K562 (cell line): ENCODE measurements around the gene CD14. TPM values are rescaled to one million over a fixed set of nuclear protein-coding genes. Genes with fewer than 3 reads are reported as not detected.
A peak's percentile ranks its signal among the peaks of the same experiment; 100 is the strongest.

Experiments
- ASH1L ChIP-seq: fragments of 450-650 bp; IDR thresholded peaks from 2 replicates; pipeline ENCODE4 v1.6.1; 2018; ENCODE audit warnings: borderline replicate concordance, mild to moderate bottlenecking, low read depth; ENCODE audit not compliant: partially characterized antibody
- CREM ChIP-seq: IDR thresholded peaks from 2 replicates; pipeline ENCODE4 v1.6.1; 2014; ENCODE audit warnings: antibody characterized with exemption, low read depth
- CTBP1 ChIP-seq: fragments of 450-650 bp; IDR thresholded peaks from 2 replicates; pipeline ENCODE4 v1.6.1; 2016; ENCODE audit warnings: borderline replicate concordance
- DIDO1 ChIP-seq: fragments of 450-650 bp; IDR thresholded peaks from 2 replicates; pipeline ENCODE4 v1.6.1; 2016; ENCODE audit warnings: low read depth, missing biosample characterization, missing genetic modification characterization
- HDAC8 ChIP-seq: fragments of 450-650 bp; IDR thresholded peaks from 2 replicates; pipeline ENCODE4 v1.6.1; 2016; ENCODE audit warnings: mild to moderate bottlenecking, missing genetic modification characterization, moderate library complexity, missing compliant biosample characterization
- IRF2 ChIP-seq: sonication (generic); formaldehyde crosslinking; IDR thresholded peaks from 2 replicates; pipeline ENCODE4 v1.8.1; 2022; ENCODE audit warnings: mild to moderate bottlenecking, missing genetic modification reagents
- RBM15 ChIP-seq: fragments of 200-400 bp; formaldehyde crosslinking; IDR thresholded peaks from 2 replicates; pipeline ENCODE4 v1.6.1; 2018; ENCODE audit warnings: mild to moderate bottlenecking, low read length, moderate library complexity; ENCODE audit not compliant: insufficient read depth
- SAP30 ChIP-seq: fragments of 200-600 bp; sonication (generic); IDR thresholded peaks from 2 replicates; pipeline ENCODE4 v1.6.1; 2012; ENCODE audit warnings: borderline replicate concordance, low read depth, mild to moderate bottlenecking, moderate library complexity, low read length, control low read depth, inconsistent platforms; ENCODE audit not compliant: insufficient read depth, poor library complexity, severe bottlenecking
- SNIP1 ChIP-seq: fragments of 450-650 bp; IDR thresholded peaks from 2 replicates; pipeline ENCODE4 v1.7.1; 2017; ENCODE audit warnings: low read depth, mild to moderate bottlenecking
- STAT5B ChIP-seq: fragments of 250-450 bp; sonication (Bioruptor Pico); IDR thresholded peaks from 2 replicates; pipeline ENCODE4 v1.8.0; 2021; ENCODE audit warnings: mild to moderate bottlenecking, inconsistent platforms
- TAF1 ChIP-seq: IDR thresholded peaks from 2 replicates; pipeline ENCODE4 v1.6.1; 2011; ENCODE audit warnings: mild to moderate bottlenecking, low read length, moderate library complexity; ENCODE audit not compliant: insufficient read depth, control insufficient read depth, severe bottlenecking; ENCODE audit errors: extremely low read depth
- THAP12 ChIP-seq: fragments of 250-450 bp; sonication (Bioruptor Pico); IDR thresholded peaks from 2 replicates; pipeline ENCODE4 v1.9.0; 2021; ENCODE audit warnings: mild to moderate bottlenecking, inconsistent platforms
- ZBTB43 ChIP-seq: sonication (generic); formaldehyde crosslinking; IDR thresholded peaks from 2 replicates; pipeline ENCODE4 v1.8.0; 2023; ENCODE audit warnings: mild to moderate bottlenecking, missing genetic modification reagents
- ZKSCAN1 ChIP-seq: fragments of 150-350 bp; IDR thresholded peaks from 2 replicates; pipeline ENCODE4 v1.6.1; 2016; ENCODE audit warnings: low read depth, low read length
- ZNF232 ChIP-seq: sonication (generic); formaldehyde crosslinking; IDR thresholded peaks from 2 replicates; pipeline ENCODE4 v1.8.0; 2022; ENCODE audit warnings: mild to moderate bottlenecking, missing genetic modification reagents
- ZNF449 ChIP-seq: fragments of 250-450 bp; sonication (Bioruptor Pico); IDR thresholded peaks from 2 replicates; pipeline ENCODE4 v1.8.0; 2022; ENCODE audit warnings: moderate library complexity, mild to moderate bottlenecking, inconsistent platforms
- ZNF561 ChIP-seq: fragments of 450-650 bp; formaldehyde crosslinking; conservative IDR thresholded peaks from 2 replicates; pipeline ENCODE4 v1.4.0; 2020; ENCODE audit warnings: mild to moderate bottlenecking, moderate library complexity
- ZNF76 ChIP-seq: fragments of 250-450 bp; sonication (Bioruptor Pico); IDR thresholded peaks from 2 replicates; pipeline ENCODE4 v1.4.0; 2020; ENCODE audit warnings: mild to moderate bottlenecking, moderate library complexity, borderline replicate concordance
- polyA plus RNA-seq, 8 experiments: library from polyadenylated mRNA; depleted of rRNA in 4 of 8; stranded (reverse) in 5 of 8; unstranded in 3 of 8; fragments of >200 nt; fragmentation: Nextera tagmentation in 2 of 8; fragmentation: Illumina TruSeq in 1 of 8; extraction: Ambion mirVana in 2 of 8; extraction: Trizol in 1 of 8; gene quantifications; 2 replicates each; pipeline versions ENCODE4 v1.2.1 to v1.2.3, GENCODE V29; 2011 to 2014; ENCODE audit warnings: inconsistent platforms in 1 of 8, missing spikeins in 1 of 8
- total RNA-seq, 7 experiments: library from RNA; depleted of rRNA in 6 of 7; stranded (reverse); fragments of >200 nt in 6 of 7; fragmentation: Illumina TruSeq in 2 of 7; extraction: Trizol in 2 of 7; gene quantifications; 2 replicates each; pipeline versions ENCODE4 v1.2.1 to v1.2.3, GENCODE V29; 2011 to 2021; ENCODE audit warnings: low replicate concordance in 1 of 7
- TF ChIP-seq, protein P1 (sequence below): fragments of 250-450 bp; sonication (Bioruptor Pico); IDR thresholded peaks from 2 replicates; pipeline ENCODE4 v1.4.0; 2020

The CD14 gene
- total and polyA plus RNA-seq, 9 of the 15 experiments (the other 6 are each of a cell fraction or from before 2014, with no cell fraction given), result 0.07 to 0.47 (median 0.14) TPM; not detected in 2

GRCh38 chr5:140664359-140665119, 31.6 kb upstream of the CD14 start, which contains the start of gene WDR55 (continued):
- TF ChIP-seq THAP12 (CRISPR knock-in tag) (peak; percentile 61), RBM15 (no peak), SNIP1 (no peak), ZKSCAN1 (0 out of 2 replicates have a peak, but pooled peaks have one; percentile 40), ZBTB43 (CRISPR knock-in tag) (no peak), STAT5B (CRISPR knock-in tag) (no peak), ZNF561 (CRISPR knock-in tag) (no peak), SAP30 (peak; percentile 85), CREM (peak; percentile 85), TAF1 (peak; percentile 83), IRF2 (CRISPR knock-in tag) (no peak), DIDO1 (tag) (0 out of 2 replicates have a peak, but pooled peaks have one; percentile 12), ASH1L (no peak), HDAC8 (tag) (no peak), ZNF232 (CRISPR knock-in tag) (no peak), CTBP1 (peak; percentile 88; the same call in 1 of the 2 replicates), ZNF76 (CRISPR knock-in tag) (no peak), ZNF449 (CRISPR knock-in tag) (no peak)
- TF ChIP-seq, protein P1, sequence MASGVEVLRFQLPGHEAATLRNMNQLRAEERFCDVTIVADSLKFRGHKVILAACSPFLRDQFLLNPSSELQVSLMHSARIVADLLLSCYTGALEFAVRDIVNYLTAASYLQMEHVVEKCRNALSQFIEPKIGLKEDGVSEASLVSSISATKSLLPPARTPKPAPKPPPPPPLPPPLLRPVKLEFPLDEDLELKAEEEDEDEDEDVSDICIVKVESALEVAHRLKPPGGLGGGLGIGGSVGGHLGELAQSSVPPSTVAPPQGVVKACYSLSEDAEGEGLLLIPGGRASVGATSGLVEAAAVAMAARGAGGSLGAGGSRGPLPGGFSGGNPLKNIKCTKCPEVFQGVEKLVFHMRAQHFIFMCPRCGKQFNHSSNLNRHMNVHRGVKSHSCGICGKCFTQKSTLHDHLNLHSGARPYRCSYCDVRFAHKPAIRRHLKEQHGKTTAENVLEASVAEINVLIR (CRISPR knock-in tag), result no peak; the same call in 1 of the 2 replicates
